Gastrocnemius medialis (tissue), 4 donors: ENCODE measurements around the gene ZFP62. TPM values are rescaled to one million over a fixed set of nuclear protein-coding genes. Genes with fewer than 3 reads are reported as not detected.

Source experiments
- ATAC-seq, 2 donors: fragments of 150-250 bp; one replicate each; pipeline ENCODE4 v1.9.1; 2016
- DNase-seq, 2 donors: peaks; one replicate each; pipeline ENCODE4 v3.0.0-alpha.2; 2019
- H3K27ac ChIP-seq, 4 donors: fragments of 200-600 bp; sonication (generic); 1 replicate in 1 of 4; 2 replicates in 3 of 4; pipeline ENCODE4 v1.5.1; 2016 to 2018; ENCODE audit warnings: mild to moderate bottlenecking in 2 of 4, moderate library complexity in 1 of 4
- H3K27me3 ChIP-seq, 3 donors: fragments of 200-600 bp; sonication (generic) in 2 of 3; 1 replicate in 1 of 3; 2 replicates in 2 of 3; pipeline versions ENCODE4 v1.5.1 to v1.6.0; 2016 to 2019; ENCODE audit warnings: mild to moderate bottlenecking in 1 of 3, moderate library complexity in 1 of 3
- H3K36me3 ChIP-seq, 2 donors: fragments of 200-600 bp; sonication (generic) in 1 of 2; one replicate each; pipeline ENCODE4 v1.5.1; 2017 to 2018
- H3K4me1 ChIP-seq, 2 donors: fragments of 200-600 bp; sonication (generic) in 1 of 2; one replicate each; pipeline ENCODE4 v1.5.1; 2016 to 2017; ENCODE audit warnings: mild to moderate bottlenecking in 2 of 2
- H3K4me3 ChIP-seq, 4 donors: fragments of 200-600 bp; sonication (generic) in 3 of 4; 1 replicate in 1 of 4; 2 replicates in 3 of 4; pipeline ENCODE4 v1.5.1; 2016 to 2019; ENCODE audit warnings: mild to moderate bottlenecking in 2 of 4
- H3K9me3 ChIP-seq, 3 donors: fragments of 200-600 bp; sonication (generic) in 2 of 3; 1 replicate in 1 of 3; 2 replicates in 2 of 3; pipeline ENCODE4 v1.5.1; 2016 to 2019
- POLR2A ChIP-seq, 2 donors: fragments of 450-650 bp; IDR thresholded peaks; one replicate each; pipeline ENCODE4 v1.6.1; 2017; ENCODE audit warnings: antibody characterized with exemption in 2 of 2, mild to moderate bottlenecking in 2 of 2, moderate library complexity in 2 of 2
- in situ Hi-C, 4 donors: fragments of 200-750 bp; cut with MboI; loops; one replicate each; pipeline versions ENCODE4 v1.15.0 to v1.8.0; 2017; ENCODE audit warnings: low sequenced_read_pairs in 4 of 4
- intact Hi-C: fragments of 100-400 bp; cut with DNase I; formaldehyde crosslinking; loops from one replicate; pipeline ENCODE4 v1.15.1; 2023; ENCODE audit warnings: low total_unique reads
- total RNA-seq, 4 donors: library from RNA; depleted of rRNA; stranded (reverse); fragments of >200 nt; gene quantifications; one replicate each; pipeline versions ENCODE4 v1.1.0 to v1.2.3, GENCODE V29; 2016
- TF ChIP-seq, protein P1 (sequence below), 5 experiments: fragments of 450-650 bp in 3 of 5; fragments of 200-600 bp in 2 of 5; sonication (generic) in 2 of 5; IDR thresholded peaks in 4 of 5; conservative IDR thresholded peaks in 1 of 5; 1 replicate in 4 of 5; 2 replicates in 1 of 5; pipeline ENCODE4 v1.5.1; 2016 to 2019; ENCODE audit warnings: antibody characterized with exemption in 5 of 5, mild to moderate bottlenecking in 3 of 5, moderate library complexity in 3 of 5

ZFP62 gene
- total RNA-seq, 4 donors from 2014 or later = 8.9 to 14.7 (median 10.2) TPM

DNA sequence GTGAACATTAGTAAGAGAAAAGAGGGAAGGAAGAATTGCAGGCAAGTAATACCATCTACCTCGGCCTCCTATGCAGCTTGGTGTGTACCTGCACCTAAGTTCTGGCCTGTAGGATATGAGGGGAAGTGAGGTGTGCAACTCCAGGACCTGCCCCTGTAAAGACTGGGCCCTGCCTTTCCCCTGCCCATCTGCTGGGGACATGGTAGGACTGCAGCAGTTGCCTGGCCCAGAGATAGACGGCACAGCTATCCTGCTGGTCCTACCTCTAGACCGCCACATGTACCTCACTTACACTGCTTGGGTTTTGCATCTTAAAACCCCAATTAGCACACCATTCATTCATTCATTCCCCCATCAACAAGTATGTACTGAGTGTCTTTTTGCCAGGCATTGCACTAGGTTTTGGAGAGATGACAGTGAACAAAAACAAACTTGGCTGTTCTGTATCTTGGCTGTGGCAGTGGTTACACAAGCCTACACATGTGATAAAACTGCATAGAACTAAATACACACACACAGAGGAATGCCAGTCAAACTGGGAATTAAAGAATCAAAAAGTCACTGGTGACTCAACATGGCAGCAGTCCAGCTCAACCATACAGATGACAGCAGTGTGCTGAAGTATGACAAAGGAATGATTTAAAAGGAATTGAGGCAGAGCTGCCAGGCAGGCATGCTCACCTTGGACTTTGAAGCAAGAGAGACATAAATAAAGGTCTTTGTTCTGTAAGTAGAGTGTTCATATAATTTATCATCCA lies 35.1 kb downstream of the ZFP62 start:
- Histone ChIP-seq H3K4me1 (peaks cover 29 to 35% of the 10 kb centered on the region in 2 donors), H3K4me3 (no peak overlapping the region), H3K27ac (peak overlapping the region; percentile 28 to 56 (median 47)), H3K27me3 (no peaks in the 10 kb centered on the region), H3K9me3 (no peaks in the 10 kb centered on the region), H3K36me3 (no peaks in the 10 kb centered on the region)
- in situ Hi-C loops (no loop called here), intact Hi-C loops (no loop called here)
- peak in 1 of 2 donors; percentile 53 for DNase-seq
- TF ChIP-seq POLR2A (IDR thresholded peaks at IDR 0.05) = no peak
- TF ChIP-seq, protein P1, sequence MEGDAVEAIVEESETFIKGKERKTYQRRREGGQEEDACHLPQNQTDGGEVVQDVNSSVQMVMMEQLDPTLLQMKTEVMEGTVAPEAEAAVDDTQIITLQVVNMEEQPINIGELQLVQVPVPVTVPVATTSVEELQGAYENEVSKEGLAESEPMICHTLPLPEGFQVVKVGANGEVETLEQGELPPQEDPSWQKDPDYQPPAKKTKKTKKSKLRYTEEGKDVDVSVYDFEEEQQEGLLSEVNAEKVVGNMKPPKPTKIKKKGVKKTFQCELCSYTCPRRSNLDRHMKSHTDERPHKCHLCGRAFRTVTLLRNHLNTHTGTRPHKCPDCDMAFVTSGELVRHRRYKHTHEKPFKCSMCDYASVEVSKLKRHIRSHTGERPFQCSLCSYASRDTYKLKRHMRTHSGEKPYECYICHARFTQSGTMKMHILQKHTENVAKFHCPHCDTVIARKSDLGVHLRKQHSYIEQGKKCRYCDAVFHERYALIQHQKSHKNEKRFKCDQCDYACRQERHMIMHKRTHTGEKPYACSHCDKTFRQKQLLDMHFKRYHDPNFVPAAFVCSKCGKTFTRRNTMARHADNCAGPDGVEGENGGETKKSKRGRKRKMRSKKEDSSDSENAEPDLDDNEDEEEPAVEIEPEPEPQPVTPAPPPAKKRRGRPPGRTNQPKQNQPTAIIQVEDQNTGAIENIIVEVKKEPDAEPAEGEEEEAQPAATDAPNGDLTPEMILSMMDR (IDR thresholded peaks at IDR 0.05 in 4 of 5, conservative IDR thresholded peaks at IDR 0.05 in 1 of 5) = no peak
- ATAC-seq = peak; percentile 35 to 40

- intact Hi-C loops = no loop called here
- ATAC-seq = no peak
Measured at GRCh38 chr5:180824630-180825476, 36.2 kb downstream of the ZFP62 start.

DNA sequence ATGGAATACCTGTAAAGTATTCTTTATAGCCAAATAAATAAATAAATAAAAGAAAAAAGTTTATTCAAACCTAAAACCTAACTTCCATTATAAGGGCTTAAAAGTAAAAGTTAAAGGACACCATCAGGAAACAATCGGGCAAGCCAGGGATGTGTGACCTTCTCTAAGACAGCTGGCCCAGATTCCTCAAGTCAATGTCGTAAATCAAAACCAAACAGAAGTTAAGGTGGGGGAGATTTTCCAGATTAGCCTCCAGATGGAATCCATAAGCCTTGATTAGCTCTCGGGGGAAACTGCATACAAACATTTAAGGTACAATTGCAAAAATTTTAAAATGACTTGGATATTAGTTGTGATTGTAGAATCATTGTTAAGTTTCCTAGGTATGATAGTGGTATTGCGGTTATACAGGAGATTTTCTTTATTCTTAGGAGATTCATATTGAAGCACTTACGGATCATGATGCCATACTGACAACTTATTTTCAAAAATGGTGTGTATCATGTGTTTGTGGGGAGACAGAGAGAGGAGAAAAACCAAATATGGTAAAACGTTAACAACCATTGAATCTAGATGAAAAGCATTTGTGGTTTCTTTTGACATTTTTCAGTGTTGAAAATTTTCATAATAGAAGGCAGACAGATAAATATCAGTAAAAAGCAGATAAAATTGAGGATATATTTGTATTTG lies 37.0 kb downstream of the ZFP62 start:
- intact Hi-C loops = no loop called here
- ATAC-seq (no peak), DNase-seq (no peak)
- TF ChIP-seq POLR2A (IDR thresholded peaks at IDR 0.05) = no peak
- TF ChIP-seq, protein P1 (IDR thresholded peaks at IDR 0.05 in 4 of 5, conservative IDR thresholded peaks at IDR 0.05 in 1 of 5) = no peak
- H3K27me3 ChIP-seq = no peaks in the 10 kb centered on the region
- H3K9me3 ChIP-seq = no peaks in the 10 kb centered on the region
- no peak overlapping the region for H3K4me3 ChIP-seq
- H3K27ac ChIP-seq = peak overlapping the region; percentile 28 to 56 (median 47)
- peaks cover 21 to 23% of the 10 kb centered on the region in 2 donors for H3K4me1 ChIP-seq
- H3K36me3 ChIP-seq = no peaks in the 10 kb centered on the region
- in situ Hi-C loops = no loop called here

More at GRCh38 chr5:180824630-180825476, 36.2 kb downstream of the ZFP62 start:
- H3K4me1 ChIP-seq = peaks cover 28% of the 10 kb centered on the region in 2 donors
- TF ChIP-seq, protein P1 (IDR thresholded peaks at IDR 0.05 in 4 of 5, conservative IDR thresholded peaks at IDR 0.05 in 1 of 5) = no peak
- no peak for TF ChIP-seq POLR2A (IDR thresholded peaks at IDR 0.05)
- no peaks in the 10 kb centered on the region for H3K9me3 ChIP-seq
- no peaks in the 10 kb centered on the region for H3K36me3 ChIP-seq
- in situ Hi-C loops = no loop called here
- H3K27me3 ChIP-seq = no peaks in the 10 kb centered on the region
- peak overlapping the region; percentile 28 to 56 (median 47) for H3K27ac ChIP-seq
- DNase-seq = no peak
- H3K4me3 ChIP-seq = no peak overlapping the region

GRCh38 chr5:180823346-180823745 lies 37.7 kb downstream of the ZFP62 start:
- Histone ChIP-seq H3K27me3 (no peaks in the 10 kb centered on the region), H3K27ac (peak overlapping the region in 3 of 4 donors; percentile 28 to 56 (median 54)), H3K36me3 (no peaks in the 10 kb centered on the region), H3K4me3 (no peak overlapping the region), H3K9me3 (no peaks in the 10 kb centered on the region), H3K4me1 (peaks cover 26 to 28% of the 10 kb centered on the region in 2 donors)
- in situ Hi-C loops (no loop called here), intact Hi-C loops (no loop called here)
- TF ChIP-seq, protein P1 (IDR thresholded peaks at IDR 0.05 in 4 of 5, conservative IDR thresholded peaks at IDR 0.05 in 1 of 5) = no peak
- TF ChIP-seq POLR2A (IDR thresholded peaks at IDR 0.05) = no peak
- ATAC-seq (no peak), DNase-seq (no peak)
